ENCODE results near the gene ZNF438.
"Not testable (repeated sequence)": the region's sequence is repeated elsewhere in the genome, so short reads cannot be mapped to it uniquely, and the experiment has no call there.

The ZNF438 gene

DNA sequence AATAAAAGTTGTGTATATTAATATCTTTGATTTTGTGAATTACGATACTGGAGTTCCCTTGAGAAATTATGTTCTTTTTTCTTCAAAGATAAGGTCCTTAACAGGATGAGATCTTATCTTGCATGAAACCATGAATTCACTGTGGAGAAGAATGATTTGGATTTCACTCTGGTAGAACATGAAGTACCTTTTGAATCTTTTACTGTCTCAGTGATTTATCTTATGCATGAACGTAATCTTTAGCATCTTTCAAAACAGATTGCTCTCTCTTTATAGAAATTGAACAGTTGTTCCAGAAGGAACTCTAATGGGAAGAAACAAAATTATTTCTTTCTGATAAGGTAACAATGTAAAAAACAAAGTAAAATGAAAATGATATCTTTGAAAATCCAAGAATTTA, 11.0 kb upstream of the ZNF438 start:
- DNase-seq, result no peak

DNA sequence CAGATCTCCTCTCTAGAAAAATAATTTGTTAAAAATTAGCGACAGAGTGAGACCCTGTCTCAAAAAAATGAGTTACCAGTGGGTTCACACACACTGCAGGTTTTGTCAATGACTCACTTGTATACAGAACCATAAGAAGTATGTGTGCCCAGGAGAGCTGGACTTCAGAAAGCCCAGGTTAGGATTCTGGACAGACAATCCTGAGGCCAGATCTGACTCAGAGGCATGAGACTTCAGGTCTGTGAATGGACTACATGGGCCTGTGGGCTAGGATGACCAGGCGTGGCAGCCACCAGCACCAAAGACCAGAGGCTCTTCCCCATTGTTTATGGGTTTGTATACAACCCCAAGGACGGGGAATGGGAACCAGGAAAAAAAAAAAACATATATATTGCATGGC, 9.3 kb upstream of the ZNF438 start:
- DNase-seq, result no peak

DNA sequence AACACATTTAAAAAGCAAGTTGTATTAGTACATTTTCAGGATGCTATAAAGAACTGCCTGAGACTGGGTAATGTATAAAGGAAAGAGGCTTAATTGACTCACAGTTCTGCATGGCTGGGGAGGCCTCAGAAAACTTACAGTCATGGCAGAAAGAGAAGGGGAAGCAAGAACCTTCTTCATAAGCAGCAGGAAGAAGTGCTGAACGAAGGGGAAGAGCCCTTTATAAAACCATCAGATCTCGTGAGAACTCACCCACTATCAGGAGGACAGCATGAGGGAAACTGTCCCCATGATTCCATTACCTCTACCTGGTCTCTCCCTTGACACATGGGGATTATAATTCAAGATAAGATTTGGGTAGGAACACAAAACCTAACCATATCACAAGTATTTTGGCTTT, 7.3 kb upstream of the ZNF438 start:
- DNase-seq, result not testable (repeated sequence)

DNA sequence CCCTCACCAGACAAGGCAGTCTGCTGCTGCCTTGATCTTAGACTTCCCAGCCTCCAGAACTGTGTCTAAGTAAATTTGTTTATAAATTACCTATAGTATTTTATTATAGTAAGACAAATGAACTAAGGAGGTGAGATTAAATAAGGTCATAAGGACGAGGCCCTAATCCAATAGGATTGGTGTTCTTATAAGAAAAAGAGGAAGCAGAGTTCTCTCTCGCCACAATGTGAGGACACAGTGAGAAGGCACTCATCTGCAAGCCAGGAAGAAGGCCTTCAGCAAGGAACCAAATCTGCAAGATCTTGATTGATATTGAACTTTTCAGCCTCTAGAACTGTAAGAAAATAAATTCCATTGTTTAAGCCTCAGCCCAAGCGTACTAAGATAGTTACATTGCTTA, 6.1 kb upstream of the ZNF438 start:
- no peak for DNase-seq

DNA sequence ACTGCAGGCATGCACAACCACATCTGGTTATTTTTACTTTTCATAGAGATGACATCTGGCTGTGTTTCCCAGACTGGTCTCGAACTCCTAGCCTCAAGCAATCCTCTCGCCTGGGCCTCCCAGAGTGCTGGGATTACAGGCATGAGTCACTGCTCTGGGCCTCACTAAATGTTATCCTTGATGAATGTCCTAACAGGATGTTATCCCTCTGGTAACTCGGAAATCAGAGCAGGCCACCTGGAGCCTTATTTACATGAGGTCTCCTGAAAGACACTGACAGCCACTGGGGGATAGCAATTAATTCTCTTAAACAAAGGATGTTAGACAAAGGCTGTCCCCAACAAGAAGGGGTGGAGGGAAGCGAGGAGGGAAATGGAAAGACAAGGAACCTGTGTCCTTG, 4.5 kb upstream of the ZNF438 start:
- no peak for DNase-seq

DNA sequence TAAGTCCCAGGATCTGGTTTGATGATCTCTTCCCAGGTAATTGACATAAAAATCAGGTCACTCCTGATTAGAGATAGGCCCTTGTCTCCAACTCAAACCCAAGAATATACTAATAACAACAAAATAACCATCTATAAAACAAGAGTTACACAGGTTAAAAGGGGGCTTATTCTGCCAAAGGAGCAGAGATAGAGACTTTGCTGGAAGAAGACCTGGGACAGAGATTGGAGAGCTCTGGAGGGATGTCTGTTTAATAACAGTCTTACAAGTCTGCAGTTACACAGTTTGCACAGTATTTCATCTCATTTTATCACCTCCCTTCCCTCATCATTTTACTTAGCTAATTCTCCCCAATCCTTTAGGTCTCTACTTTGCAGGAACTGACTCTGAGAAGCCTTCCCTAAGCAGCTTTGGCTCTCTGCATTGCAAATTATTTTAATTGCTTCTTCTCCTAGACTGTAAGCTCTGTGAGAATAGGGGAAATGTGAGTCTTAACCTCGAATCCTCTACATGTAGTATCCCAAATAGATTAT, 3.7 kb upstream of the ZNF438 start:
- no peak for DNase-seq

DNA sequence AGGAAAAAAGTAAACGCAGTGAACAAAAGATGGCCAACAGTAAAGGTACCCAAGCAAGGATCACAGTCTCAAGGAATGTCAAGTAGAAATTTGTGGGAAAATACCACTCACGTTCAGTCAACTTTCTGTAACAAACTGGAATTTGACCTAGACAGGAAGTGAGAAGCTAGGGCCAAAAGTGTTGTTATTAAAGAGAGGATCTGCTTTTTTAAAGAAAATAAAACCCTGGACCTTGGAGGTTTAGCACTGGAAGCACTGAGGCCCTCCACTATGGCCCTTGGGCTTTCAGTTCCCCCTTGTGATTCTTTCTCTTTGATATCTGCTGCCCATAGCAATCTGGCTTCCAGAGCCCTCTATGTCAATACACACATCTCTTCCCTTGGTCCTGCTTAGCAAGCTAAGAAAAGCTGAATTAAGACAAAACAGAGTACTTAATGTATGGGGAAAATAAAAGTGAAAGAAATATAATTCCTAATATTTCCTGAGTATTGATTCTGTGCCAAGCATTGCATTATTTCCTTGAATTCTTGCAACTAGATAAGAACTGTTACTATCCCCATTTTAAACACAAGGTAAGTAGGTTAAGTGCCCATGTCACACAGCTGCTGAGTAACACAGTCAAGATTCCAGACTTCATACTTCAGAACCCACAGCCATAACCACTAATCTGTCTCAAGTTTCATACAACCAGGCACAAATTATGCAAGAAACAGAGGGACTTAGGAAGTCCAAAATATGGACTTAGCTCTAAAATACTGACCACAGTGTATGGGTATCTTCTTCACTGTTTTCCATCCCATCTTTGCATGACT, 2.6 kb upstream of the ZNF438 start:
- DNase-seq, result no peak

DNA sequence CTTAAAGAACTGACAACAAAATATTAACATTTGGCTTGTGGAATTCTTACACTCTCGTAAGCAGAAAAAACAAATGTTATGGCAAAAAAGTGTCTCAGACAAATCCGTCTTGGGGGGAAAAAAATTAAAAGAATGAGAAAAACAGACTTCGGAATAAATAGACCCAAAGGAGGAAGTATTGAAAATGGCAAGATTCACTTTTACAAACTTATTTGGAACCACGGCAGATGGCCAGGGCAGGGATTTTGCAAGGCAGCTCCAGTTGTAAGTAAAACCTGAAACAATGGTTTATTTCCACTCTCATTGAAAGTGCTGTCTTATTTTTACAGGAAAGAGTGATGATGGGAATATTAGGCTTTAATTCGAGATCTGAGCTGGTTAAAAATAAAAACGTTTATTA, 1.5 kb upstream of the ZNF438 start:
- DNase-seq, result no peak

DNA sequence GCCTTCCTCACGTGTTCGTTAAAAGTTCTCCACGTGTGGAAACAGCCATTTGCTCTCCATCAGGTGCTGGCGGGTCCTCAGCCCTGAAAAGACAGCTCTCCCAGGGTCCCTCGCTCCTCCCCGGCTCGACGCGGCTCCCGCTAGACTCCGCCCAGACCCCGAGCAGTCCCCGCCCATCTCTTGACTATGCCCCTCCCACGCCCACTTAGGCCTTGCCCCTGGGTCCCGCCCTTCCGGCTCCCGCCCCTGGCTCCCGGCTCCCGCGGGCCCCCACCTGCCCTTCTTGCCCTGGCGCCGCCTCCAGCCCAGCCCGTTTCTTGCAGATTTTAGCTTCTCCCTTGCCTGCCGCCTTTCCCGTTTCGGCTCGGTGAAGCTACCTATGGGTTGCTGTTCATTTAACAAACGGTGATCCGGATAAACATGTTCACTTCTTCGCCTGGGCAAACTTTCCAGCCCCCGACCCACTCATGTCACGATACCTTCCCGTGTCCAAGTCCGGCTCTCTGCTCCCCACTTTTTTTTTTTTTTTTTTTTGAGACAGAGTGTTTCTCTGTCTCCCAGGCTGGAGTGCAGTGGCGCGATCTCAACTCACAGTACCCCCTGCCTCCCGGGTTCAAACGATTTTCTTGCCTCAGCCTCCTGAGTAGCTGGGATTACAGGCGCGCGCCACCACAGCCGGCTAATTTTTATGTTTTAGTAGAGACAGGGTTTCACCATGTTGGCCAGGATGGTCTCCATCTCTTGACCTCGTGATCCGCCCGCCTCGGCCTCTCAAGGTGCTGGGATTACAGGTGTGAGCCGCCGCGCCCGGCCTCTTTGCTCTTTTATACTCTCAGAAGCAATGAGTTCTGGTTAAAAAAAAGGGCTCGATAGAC, 830 bp upstream of the ZNF438 start:
- peak; percentile 68 for DNase-seq

DNA sequence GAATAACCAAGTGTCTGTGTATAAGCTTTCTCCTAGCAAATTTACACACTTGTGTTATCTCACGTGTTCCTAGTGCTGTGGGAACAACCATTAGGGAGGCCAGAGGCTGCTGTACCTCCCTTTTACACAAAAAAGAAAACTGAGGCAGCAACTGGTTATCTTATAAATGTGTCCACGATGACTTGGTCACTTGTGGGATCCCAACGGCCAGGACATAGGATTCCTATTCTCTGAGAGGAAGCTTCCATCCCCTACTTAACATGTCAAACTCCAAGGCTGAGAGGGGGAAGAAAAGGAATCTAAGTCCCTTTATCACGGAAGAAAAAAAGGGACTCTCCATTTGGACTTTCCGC, 484 bp downstream of the ZNF438 start:
- DNase-seq, result no peak

DNA sequence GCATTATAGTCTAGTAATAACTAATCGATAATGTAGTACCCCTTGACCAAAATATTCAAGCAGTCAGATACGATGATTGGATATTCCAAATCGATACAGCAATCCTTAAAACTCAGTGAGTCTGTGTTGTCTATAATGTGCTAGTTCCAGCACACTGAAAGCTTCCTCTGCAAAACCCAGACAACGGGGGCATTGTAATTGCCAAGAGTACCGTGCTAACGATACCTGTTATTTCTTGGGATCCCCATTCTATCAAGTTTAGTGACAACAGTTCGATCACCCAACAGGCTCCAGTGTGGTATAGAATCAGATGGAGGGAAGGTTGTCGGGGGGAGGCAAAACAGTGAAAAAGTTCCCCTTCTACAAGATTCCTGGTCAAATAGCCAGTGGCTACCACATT, 865 bp downstream of the ZNF438 start:
- no peak for DNase-seq

DNA sequence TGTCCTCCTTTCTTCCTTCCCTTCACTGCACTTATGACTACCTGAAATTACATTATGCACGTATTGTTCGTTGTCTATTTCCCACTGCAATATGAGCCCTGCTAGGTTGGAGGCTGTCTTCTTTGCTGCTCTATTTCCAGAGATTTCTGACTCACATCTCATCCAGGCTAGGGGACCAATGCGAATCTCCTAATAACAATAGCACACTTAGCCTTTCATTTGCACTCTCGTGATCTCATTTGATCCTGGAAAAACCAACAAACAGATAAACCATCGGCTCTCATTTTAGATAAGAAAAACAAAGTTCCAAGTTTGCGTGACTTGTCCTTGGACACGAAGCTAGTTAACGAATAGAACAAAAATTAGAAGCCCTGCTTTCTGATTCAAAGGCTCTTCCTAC, 1.4 kb downstream of the ZNF438 start:
- no peak for DNase-seq

DNA sequence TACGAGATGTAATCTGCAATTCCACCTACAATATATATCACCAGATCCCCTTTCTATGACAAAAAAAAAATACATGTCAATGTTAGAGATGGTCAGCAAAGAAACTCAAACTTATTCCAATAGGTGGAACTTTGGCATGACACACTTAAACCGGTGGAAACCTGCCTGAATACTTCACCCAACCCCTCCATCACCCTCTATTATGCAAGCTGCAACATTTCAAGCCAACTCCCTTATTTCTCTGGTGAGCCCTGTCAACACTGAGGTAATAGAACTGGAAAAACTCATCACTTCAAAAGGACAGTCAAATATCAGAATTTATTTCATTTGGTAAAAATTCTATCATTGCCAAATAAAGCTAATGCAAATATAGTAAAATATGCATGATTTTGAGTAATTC, 3.6 kb downstream of the ZNF438 start:
- no peak for DNase-seq

DNA sequence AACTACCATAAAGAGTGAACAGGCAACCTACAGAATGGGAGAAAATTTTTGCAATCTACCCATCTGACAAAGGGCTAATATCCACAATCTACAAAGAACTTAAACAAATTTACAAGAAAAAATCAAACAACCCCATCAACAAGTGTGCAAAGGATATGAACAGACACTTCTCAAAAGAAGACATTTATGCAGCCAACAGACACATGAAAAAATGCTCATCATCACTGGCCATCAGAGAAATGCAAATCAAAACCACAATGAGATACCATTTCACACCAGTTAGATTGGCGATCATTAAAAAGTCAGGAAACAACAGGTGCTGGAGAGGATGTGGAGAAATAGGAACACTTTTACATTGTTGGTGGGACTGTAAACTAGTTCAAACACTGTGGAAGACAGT, 5.4 kb downstream of the ZNF438 start:
- not testable (repeated sequence) for DNase-seq

DNA sequence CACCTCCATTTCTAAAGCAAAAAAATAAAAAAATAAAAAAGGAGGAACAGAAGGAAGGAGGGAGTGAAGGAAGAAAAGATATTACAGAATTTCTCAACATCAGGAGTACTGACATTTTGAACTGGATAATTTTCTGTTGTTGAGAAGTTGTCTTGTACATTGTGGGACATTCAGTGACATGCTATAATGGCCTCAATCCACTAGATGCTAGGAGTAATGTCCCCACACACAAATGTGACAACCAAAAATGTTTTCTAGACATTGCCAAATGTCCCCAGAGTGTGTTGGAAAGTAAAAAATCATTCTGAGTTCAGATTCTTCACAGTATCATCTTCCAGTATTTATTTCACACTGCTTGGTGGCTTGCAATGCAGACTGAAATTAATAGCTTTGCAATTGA, 6.5 kb downstream of the ZNF438 start:
- no peak for DNase-seq

DNA sequence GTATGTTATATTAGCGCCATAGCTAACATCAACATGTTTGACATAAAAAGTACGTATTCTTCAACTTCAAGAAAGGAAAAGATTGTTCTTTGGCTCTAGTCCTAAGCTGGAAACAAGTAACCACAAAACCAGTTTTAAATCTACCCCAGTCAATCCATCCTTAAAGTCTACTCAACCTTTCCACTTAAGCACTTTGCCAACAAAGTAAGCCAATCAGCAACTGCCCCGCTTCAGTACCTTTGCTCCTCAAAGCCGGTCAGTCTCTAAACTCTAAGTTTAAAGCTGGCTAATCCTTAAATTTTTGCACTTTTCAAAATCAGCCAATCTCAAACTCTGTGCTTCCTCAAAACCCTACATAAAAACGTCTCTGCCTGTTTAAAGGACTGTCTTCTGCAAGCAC, 8.1 kb downstream of the ZNF438 start:
- DNase-seq, result no peak

DNA sequence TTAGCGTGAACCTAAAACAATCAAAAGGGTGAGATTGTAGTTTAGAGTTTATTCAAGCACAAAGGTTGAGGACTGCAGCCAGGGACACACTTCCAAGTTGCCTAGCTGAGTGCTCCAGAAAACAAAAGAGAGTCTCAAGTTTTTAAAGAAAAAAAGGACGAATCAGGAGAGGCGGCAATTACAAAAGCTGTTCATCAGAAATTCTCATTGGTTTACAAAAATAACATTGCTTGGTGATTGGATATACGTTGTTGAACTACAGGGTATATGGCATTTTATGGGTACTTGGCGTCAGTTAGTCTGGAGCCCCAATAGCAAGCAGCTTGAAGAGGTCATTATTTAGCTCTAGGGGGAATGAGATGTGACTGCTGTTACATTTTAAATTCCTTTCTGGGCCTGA, 11.5 kb downstream of the ZNF438 start:
- no peak for DNase-seq

DNA sequence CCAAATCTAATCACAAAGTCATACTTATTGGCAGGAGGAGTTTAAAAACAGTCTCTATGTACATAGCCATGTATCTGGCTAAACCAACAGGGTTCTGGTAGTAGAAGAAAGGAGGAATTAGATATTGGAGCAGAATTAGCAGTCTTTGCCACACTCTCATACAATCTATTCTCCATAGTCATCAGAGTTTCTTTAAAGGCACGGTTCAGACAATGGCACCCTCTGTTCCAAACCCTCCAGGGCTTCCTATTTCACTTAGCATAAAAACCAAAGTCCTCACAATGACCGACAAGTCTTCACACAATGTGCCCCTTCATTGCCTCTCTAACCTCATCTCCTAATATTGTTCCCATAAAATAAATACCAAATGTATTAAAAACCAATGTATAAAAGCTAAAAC, 12.7 kb downstream of the ZNF438 start:
- no peak for DNase-seq

DNA sequence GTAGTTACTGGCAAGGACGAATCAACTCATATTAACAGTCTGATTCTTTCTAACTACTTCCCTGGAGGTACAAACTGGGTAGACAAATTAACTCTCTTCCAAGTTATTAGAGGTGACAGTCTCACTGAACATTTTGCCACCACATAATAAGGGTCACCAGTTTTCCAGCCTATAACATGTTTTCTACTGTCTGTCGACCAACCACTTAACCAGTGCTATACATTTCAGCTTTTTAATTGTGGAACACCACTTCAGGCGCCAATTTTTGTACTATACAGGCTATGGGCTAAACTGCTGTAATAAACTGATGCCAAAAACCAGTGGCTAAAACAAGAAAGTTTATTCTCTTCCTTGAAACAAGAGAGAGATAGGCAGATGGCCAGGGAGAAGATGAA, 13.3 kb downstream of the ZNF438 start:
- no peak for DNase-seq

DNA sequence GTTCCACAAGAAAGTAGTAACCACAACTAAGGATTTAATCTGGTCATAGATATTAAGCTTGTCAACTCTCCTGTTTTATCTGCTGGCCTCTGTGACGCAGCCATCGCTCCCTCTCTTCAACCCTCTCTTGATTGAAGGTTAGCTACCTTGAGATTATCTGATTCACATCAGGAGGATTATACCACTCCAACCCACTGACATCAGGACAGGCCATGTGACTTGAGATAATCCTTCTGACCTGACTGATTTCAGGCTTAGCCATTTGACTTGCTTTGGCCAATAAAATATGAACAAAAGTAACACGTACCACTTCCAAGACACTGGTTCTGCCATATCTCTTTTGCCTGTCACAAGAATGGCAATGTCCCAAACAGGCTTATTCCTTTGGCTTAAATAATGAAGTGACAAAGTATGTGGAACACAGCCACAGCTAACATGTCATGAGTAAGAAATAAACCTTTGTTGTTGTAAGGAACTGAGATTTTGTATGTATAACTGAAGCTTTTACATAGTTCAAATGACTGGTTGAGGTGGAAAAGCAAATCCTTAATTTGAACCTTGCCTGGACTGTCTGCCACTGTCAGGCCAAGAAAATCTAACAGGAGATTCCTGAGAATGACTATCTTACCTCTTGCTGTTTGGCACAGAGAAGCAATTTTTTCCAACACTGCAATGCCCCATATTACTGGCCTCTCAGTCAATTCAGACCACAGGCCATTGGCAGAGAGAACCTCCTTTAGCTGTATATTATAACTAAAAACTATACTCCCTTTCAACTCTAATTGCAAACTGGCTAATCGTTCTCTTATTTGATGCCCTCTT, 13.9 kb downstream of the ZNF438 start:
- no peak for DNase-seq

DNA sequence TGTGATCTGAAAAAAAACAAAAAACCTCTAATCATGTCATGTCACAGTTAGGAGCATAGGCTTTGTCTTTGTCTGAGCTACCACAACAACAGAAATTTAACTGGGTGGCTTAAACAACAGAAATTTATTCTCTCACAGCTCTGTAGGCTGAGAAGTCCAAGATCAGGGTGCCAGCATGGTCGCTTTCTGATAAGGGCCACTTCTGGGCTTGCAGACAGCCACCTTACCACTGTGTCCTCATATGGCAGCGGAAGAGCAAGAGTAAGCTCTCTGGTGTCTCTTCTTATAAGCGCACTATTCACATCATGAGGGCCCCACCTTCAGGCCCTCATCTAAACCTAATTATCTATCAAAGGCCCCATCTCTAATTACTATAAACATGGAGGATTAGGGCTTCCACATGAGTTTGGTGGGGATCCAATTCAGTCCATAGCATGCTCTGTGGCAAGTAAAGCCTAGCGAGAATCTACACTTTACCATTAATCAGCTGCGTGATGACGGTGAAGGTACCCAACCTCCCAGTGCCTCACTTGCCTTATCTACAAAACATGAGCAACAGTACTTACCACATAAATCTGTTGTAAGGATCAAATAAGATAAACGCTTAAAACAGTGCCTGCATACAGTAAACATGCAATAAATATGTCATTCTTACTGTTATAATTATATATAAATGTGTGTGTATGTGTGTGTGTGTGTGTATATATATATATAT, 17.3 kb downstream of the ZNF438 start:
- no peak for DNase-seq

DNA sequence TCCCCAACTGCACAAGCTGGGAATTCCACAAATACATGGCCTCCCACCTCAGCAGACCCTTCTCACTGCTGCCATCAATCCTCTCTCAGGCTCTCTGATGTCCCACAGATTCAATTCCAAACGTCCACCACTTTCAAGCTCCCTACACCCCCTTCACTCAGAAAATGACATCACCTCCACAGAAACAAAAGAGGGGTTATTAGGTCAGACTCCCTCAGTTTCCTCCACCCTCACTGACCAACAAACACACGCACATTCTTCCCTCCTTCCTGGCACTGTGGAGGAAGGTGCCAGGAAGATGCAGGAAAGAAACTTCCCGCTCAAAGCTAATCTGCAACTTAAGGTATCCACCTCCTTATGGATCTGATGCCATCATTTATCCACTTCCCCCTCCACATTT, 18.3 kb downstream of the ZNF438 start:
- no peak for DNase-seq

DNA sequence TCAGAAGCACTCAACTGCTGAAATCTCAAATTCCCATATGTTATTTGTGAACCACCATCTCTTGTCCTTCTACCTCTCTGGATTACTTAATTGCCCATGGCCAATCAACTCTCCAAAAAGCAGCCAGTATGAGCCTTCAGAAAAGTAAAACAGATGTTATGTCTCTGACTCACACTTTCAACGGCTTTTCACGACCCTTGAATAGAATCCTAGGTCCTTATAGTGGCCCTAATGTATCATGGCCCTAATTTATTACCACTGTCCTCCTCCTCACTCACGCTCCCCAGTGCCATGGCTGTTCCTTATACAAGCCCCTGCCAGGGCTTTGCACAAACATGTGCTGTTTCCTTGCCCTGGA, 20.0 kb downstream of the ZNF438 start:
- no peak for DNase-seq
